Measurements from ENCODE around the gene HSPB9.

The HSPB9 gene

GRCh38 chr17:42120770-42121769 is 1.5 kb upstream of the HSPB9 start, which contains the start of gene KAT2A (continued):
- TF ChIP-seq ZNF580 (tag by site-specific recombination; IDR thresholded peaks at IDR 0.05) (no peak), ZNF140 (tag by site-specific recombination; IDR thresholded peaks at IDR 0.05) (no peak), ZNF561 (tag by site-specific recombination; IDR thresholded peaks at IDR 0.05; ENCODE audit: borderline replicate concordance) (no peak; the same call in 1 of the 2 replicates), ZNF274 (IDR thresholded peaks at IDR 0.05; ENCODE audit: low read length) (no peak), ZNF274 (tag by site-specific recombination; IDR thresholded peaks at IDR 0.05; ENCODE audit: borderline replicate concordance) (no peak), ZNF174 (tag by site-specific recombination; IDR thresholded peaks at IDR 0.05) (no peak), ZNF654 (tag by site-specific recombination; IDR thresholded peaks at IDR 0.05; ENCODE audit: low read depth) (no peak), PATZ1 (tag by site-specific recombination; IDR thresholded peaks at IDR 0.05) (peak; percentile 25; the same call in 1 of the 2 replicates), YY2 (tag by site-specific recombination; IDR thresholded peaks at IDR 0.05) (peak; percentile 65), ZNF112 (tag by site-specific recombination; IDR thresholded peaks at IDR 0.05) (no peak), ZIC2 (tag by site-specific recombination; IDR thresholded peaks at IDR 0.05) (no peak), ZNF341 (tag by site-specific recombination; IDR thresholded peaks at IDR 0.05; ENCODE audit: low read depth) (no peak), ZNF639 (tag by site-specific recombination; IDR thresholded peaks at IDR 0.05) (no peak), SALL2 (tag by site-specific recombination; IDR thresholded peaks at IDR 0.05; ENCODE audit: borderline replicate concordance) (no peak), ZNF202 (tag by site-specific recombination; IDR thresholded peaks at IDR 0.05; ENCODE audit: borderline replicate concordance) (no peak), ZSCAN30 (tag by site-specific recombination; IDR thresholded peaks at IDR 0.05) (no peak), OSR2 (tag by site-specific recombination; IDR thresholded peaks at IDR 0.05) (no peak), SP7 (tag by site-specific recombination; IDR thresholded peaks at IDR 0.05) (no peak), ZNF426 (tag by site-specific recombination; IDR thresholded peaks at IDR 0.05) (no peak), ZFP37 (tag by site-specific recombination; IDR thresholded peaks at IDR 0.05) (no peak), TRIM28 (IDR thresholded peaks at IDR 0.05; ENCODE audit: borderline replicate concordance, low read length) (no peak), ZBTB20 (tag by site-specific recombination; IDR thresholded peaks at IDR 0.05) (peak; percentile 3; the same call in 1 of the 2 replicates), ZFP69B (tag by site-specific recombination; IDR thresholded peaks at IDR 0.05) (no peak), ZNF830 (tag by site-specific recombination; IDR thresholded peaks at IDR 0.05; ENCODE audit: low read depth) (no peak), ZNF394 (tag by site-specific recombination; IDR thresholded peaks at IDR 0.05; ENCODE audit: borderline replicate concordance) (no peak), ZNF530 (tag by site-specific recombination; IDR thresholded peaks at IDR 0.05; ENCODE audit: low read depth) (no peak), REPIN1 (tag by site-specific recombination; IDR thresholded peaks at IDR 0.05; ENCODE audit: low read depth) (no peak), SP3 (tag by site-specific recombination; IDR thresholded peaks at IDR 0.05) (peak; percentile 42), BCL11B (tag by site-specific recombination; IDR thresholded peaks at IDR 0.05; ENCODE audit: low read depth) (no peak)
- TF ChIP-seq, protein P1, sequence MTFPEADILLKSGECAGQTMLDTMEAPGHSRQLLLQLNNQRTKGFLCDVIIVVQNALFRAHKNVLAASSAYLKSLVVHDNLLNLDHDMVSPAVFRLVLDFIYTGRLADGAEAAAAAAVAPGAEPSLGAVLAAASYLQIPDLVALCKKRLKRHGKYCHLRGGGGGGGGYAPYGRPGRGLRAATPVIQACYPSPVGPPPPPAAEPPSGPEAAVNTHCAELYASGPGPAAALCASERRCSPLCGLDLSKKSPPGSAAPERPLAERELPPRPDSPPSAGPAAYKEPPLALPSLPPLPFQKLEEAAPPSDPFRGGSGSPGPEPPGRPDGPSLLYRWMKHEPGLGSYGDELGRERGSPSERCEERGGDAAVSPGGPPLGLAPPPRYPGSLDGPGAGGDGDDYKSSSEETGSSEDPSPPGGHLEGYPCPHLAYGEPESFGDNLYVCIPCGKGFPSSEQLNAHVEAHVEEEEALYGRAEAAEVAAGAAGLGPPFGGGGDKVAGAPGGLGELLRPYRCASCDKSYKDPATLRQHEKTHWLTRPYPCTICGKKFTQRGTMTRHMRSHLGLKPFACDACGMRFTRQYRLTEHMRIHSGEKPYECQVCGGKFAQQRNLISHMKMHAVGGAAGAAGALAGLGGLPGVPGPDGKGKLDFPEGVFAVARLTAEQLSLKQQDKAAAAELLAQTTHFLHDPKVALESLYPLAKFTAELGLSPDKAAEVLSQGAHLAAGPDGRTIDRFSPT (tag by site-specific recombination; IDR thresholded peaks at IDR 0.05) = no peak
- TF ChIP-seq, protein P2, sequence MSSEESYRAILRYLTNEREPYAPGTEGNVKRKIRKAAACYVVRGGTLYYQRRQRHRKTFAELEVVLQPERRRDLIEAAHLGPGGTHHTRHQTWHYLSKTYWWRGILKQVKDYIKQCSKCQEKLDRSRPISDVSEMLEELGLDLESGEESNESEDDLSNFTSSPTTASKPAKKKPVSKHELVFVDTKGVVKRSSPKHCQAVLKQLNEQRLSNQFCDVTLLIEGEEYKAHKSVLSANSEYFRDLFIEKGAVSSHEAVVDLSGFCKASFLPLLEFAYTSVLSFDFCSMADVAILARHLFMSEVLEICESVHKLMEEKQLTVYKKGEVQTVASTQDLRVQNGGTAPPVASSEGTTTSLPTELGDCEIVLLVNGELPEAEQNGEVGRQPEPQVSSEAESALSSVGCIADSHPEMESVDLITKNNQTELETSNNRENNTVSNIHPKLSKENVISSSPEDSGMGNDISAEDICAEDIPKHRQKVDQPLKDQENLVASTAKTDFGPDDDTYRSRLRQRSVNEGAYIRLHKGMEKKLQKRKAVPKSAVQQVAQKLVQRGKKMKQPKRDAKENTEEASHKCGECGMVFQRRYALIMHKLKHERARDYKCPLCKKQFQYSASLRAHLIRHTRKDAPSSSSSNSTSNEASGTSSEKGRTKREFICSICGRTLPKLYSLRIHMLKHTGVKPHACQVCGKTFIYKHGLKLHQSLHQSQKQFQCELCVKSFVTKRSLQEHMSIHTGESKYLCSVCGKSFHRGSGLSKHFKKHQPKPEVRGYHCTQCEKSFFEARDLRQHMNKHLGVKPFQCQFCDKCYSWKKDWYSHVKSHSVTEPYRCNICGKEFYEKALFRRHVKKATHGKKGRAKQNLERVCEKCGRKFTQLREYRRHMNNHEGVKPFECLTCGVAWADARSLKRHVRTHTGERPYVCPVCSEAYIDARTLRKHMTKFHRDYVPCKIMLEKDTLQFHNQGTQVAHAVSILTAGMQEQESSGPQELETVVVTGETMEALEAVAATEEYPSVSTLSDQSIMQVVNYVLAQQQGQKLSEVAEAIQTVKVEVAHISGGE (tag by site-specific recombination; conservative IDR thresholded peaks at IDR 0.05; ENCODE audit: low read depth) = 0 out of 2 replicates have a peak, but pooled peaks have one; percentile 28

Data from HEK293 (cell line).